Measurements from ENCODE around the gene CKMT2.

DNA sequence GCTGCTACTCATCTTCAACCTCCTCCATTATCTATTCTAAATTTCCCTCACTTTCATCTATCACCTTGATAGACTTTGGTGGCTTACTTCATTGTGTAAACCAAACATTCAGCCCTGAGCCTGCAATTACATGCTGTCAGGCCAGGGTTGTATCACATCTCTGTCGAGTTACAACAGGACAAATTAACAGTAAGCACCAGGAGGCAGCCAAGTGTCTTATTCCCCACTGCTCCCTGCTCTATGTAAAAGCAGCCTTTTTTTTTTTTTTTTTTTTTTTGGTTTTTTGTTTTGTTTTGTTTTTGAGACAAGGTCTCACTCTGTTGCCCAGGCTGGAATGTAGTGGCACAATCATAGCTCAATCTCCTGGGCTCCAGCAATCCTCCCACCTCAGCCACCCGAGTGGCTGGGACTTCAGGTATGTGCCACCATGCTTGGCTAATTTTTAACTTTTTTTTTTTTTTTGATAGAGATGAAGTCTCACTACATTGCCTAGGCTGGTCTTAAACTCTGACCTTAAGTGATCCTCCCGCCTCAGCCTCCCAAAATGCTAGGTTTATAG lies 53.0 kb downstream of the CKMT2 start:
- TF ChIP-seq EZH2 (IDR thresholded peaks at IDR 0.05; ENCODE audit: borderline replicate concordance, low read depth, low read length, severe bottlenecking): no peak
- TF ChIP-seq, protein P1, sequence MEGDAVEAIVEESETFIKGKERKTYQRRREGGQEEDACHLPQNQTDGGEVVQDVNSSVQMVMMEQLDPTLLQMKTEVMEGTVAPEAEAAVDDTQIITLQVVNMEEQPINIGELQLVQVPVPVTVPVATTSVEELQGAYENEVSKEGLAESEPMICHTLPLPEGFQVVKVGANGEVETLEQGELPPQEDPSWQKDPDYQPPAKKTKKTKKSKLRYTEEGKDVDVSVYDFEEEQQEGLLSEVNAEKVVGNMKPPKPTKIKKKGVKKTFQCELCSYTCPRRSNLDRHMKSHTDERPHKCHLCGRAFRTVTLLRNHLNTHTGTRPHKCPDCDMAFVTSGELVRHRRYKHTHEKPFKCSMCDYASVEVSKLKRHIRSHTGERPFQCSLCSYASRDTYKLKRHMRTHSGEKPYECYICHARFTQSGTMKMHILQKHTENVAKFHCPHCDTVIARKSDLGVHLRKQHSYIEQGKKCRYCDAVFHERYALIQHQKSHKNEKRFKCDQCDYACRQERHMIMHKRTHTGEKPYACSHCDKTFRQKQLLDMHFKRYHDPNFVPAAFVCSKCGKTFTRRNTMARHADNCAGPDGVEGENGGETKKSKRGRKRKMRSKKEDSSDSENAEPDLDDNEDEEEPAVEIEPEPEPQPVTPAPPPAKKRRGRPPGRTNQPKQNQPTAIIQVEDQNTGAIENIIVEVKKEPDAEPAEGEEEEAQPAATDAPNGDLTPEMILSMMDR (IDR thresholded peaks at IDR 0.05; ENCODE audit: extremely low read depth in 1 of 2, insufficient read depth in 1 of 2, low read depth in 1 of 2, low read length in 2 of 2): no peak
- TF ChIP-seq POLR2AphosphoS5 (IDR thresholded peaks at IDR 0.05; ENCODE audit: insufficient read depth, low read depth, low read length): no peak
- TF ChIP-seq POLR2A (IDR thresholded peaks at IDR 0.05; ENCODE audit: low read depth, low read length): no peak
- TF ChIP-seq, protein P2, sequence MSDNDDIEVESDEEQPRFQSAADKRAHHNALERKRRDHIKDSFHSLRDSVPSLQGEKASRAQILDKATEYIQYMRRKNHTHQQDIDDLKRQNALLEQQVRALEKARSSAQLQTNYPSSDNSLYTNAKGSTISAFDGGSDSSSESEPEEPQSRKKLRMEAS (IDR thresholded peaks at IDR 0.05; ENCODE audit: insufficient read depth, insufficient read length): no peak
- TF ChIP-seq MYC (IDR thresholded peaks at IDR 0.05; ENCODE audit: low read depth, low read length): no peak
- TF ChIP-seq JUN (IDR thresholded peaks at IDR 0.05; ENCODE audit: borderline replicate concordance, insufficient read depth, insufficient read length, low read depth): no peak
